H1 (cell line): Measurements from ENCODE around the gene URM1. TPM values are rescaled to one million over a fixed set of nuclear protein-coding genes. Genes with fewer than 3 reads are reported as not detected.

Source experiments
- ASH2L ChIP-seq: fragments of 200-600, 300-600 bp; sonication (generic); IDR thresholded peaks from one replicate; pipeline ENCODE4 v1.7.1; 2017; ENCODE audit warnings: low read length
- CEBPB ChIP-seq: IDR thresholded peaks from 2 replicates; pipeline ENCODE4 v1.6.1; 2012; ENCODE audit warnings: low read depth, low read length
- CHD1 ChIP-seq: IDR thresholded peaks from 2 replicates; pipeline ENCODE4 v1.6.1; 2012; ENCODE audit warnings: low read depth, low read length, improper control_type of control experiment
- CTBP2 ChIP-seq: IDR thresholded peaks from 2 replicates; pipeline ENCODE4 v1.7.0; 2011; ENCODE audit warnings: borderline replicate concordance, mild to moderate bottlenecking, moderate library complexity, mixed read lengths, low read length; ENCODE audit not compliant: insufficient read depth, insufficient read length
- EP300 ChIP-seq, 2 experiments: IDR thresholded peaks; 1 replicate in 1 of 2; 2 replicates in 1 of 2; pipeline ENCODE4 v1.6.1; 2011 to 2012; ENCODE audit warnings: low read depth in 2 of 2, low read length in 2 of 2, mild to moderate bottlenecking in 2 of 2, borderline replicate concordance in 1 of 2, inconsistent platforms in 1 of 2, moderate library complexity in 1 of 2
- FOSL1 ChIP-seq: IDR thresholded peaks from 2 replicates; pipeline ENCODE4 v1.6.1; 2011; ENCODE audit warnings: mild to moderate bottlenecking, low read depth, low read length, moderate library complexity; ENCODE audit not compliant: insufficient read depth
- GABPA ChIP-seq: IDR thresholded peaks from 2 replicates; pipeline ENCODE4 v1.6.1; 2011; ENCODE audit warnings: mild to moderate bottlenecking, low read length, moderate library complexity, borderline replicate concordance; ENCODE audit not compliant: insufficient read depth
- GTF2F1 ChIP-seq: IDR thresholded peaks from 2 replicates; pipeline ENCODE4 v1.6.1; 2012; ENCODE audit warnings: low read depth, low read length, improper control_type of control experiment, borderline replicate concordance
- HDAC2 ChIP-seq, 2 experiments: fragments of 300-600 bp in 1 of 2; sonication (generic) in 1 of 2; IDR thresholded peaks; 2 replicates each; pipeline ENCODE4 v1.6.1; 2011 to 2012; ENCODE audit warnings: low read depth in 2 of 2, low read length in 2 of 2, mild to moderate bottlenecking in 2 of 2, moderate library complexity in 2 of 2, borderline replicate concordance in 1 of 2, inconsistent platforms in 1 of 2
- KDM1A ChIP-seq: fragments of 200-600, 300-600 bp; sonication (generic); IDR thresholded peaks from 2 replicates; pipeline ENCODE4 v1.7.1; 2016; ENCODE audit warnings: mild to moderate bottlenecking, low read length, borderline replicate concordance
- POLR2A ChIP-seq, 2 experiments: IDR thresholded peaks; 1 replicate in 1 of 2; 2 replicates in 1 of 2; pipeline ENCODE4 v1.6.1; 2011; ENCODE audit warnings: low read depth in 2 of 2, low read length in 2 of 2, mild to moderate bottlenecking in 2 of 2; ENCODE audit errors: control extremely low read depth in 1 of 2
- SP4 ChIP-seq: IDR thresholded peaks from 2 replicates; pipeline ENCODE4 v1.6.1; 2012; ENCODE audit warnings: low read length, inconsistent platforms
- SRF ChIP-seq: IDR thresholded peaks from 2 replicates; pipeline ENCODE4 v1.6.1; 2011; ENCODE audit warnings: mild to moderate bottlenecking, low read depth, low read length, moderate library complexity
- SUZ12 ChIP-seq: fragments of 200-600 bp; sonication (generic); IDR thresholded peaks from 2 replicates; pipeline ENCODE4 v1.6.1; 2012; ENCODE audit warnings: mild to moderate bottlenecking, inconsistent platforms, low read length, moderate library complexity, mixed read lengths
- TBP ChIP-seq: IDR thresholded peaks from 2 replicates; pipeline ENCODE4 v1.6.1; 2011; ENCODE audit warnings: low read depth, low read length, improper control_type of control experiment
- TCF12 ChIP-seq: IDR thresholded peaks from 2 replicates; pipeline ENCODE4 v1.6.1; 2011; ENCODE audit warnings: low read depth, mild to moderate bottlenecking, low read length
- TEAD4 ChIP-seq: IDR thresholded peaks from 2 replicates; pipeline ENCODE4 v1.6.1; 2012; ENCODE audit warnings: low read depth, low read length, inconsistent platforms, mixed read lengths
- YY1 ChIP-seq: IDR thresholded peaks from 2 replicates; pipeline ENCODE4 v1.6.1; 2011; ENCODE audit warnings: low read depth, mild to moderate bottlenecking, low read length
- polyA plus RNA-seq, 7 experiments: library from polyadenylated mRNA; depleted of rRNA in 3 of 7; stranded (reverse) in 5 of 7; unstranded in 2 of 7; fragments of >200 nt in 5 of 7; fragments of 200-250 nt in 2 of 7; gene quantifications; 1 replicate in 5 of 7; 2 replicates in 1 of 7; 4 replicates in 1 of 7; pipeline versions ENCODE4 v1.2.1 to v1.2.3, GENCODE V29; 2011 to 2013; ENCODE audit warnings: missing spikeins in 2 of 7, mixed read lengths in 2 of 7
- total RNA-seq: library from RNA; stranded (reverse); fragmentation: NEBNext Ultra II Directional; extraction: Animal tissue kit (Norgen Biotek cat#: 25700); gene quantifications from 2 replicates; pipeline ENCODE4 v1.2.1, GENCODE V29; 2021
- TF ChIP-seq, protein P1 (sequence below): IDR thresholded peaks from 2 replicates; pipeline ENCODE4 v1.6.1; 2012; ENCODE audit warnings: inconsistent platforms

The URM1 gene
- total and polyA plus RNA-seq, 2 of the 8 experiments (the other 6 are each of a cell fraction or from before 2014, with no cell fraction given), result 58.3 to 62.3 TPM

DNA sequence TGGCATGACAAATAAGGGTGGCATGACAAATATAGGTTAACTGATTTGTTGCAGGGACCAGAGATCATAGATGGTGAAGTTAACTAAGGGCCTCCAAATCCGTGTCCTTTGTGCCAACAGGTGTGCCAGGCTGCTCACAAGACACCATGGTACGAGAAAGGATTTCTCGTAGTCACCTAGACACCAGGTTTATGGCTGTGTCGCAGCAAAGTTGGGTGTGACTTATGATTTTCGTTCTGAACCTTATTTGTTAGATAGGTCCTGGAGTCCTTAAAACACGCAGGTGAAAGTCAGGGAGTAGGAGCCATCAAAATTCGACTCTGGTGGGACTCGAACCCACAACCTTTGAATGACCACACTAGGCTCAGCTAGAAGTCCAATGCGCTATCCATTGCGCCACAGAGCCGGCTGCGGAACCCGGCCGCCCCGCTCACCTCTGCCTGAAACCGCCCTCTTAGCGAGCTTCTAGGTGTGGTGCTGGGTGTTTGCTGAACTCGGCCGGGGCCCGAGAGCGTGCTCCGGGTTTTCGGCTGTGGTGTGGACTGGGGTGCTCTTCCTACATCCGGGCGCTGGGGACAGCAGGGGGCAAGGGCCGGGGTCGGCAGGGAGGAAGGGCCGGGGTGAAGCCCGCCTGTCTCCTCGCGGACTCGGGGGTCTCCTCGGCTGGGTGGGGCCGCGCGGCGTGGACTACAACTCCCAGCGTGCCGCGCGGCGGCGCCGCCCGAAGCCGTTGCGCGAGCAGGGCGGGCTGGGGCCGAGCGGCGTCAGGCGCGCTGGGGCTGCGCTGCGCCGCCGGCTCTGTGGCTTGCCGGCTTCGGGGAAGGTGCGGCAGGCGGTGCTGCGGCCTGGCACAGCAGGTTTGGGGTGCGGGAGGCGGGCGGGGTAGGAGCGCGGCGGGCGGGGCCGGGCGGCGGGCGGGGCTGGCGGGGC lies 31.1 kb upstream of the URM1 start, which contains the start of gene SLC27A4 (continued):
- TF ChIP-seq HDAC2 (IDR thresholded peaks at IDR 0.05; ENCODE audit: borderline replicate concordance in 1 of 2, low read depth in 2 of 2, low read length in 2 of 2) (peak in 1 of 2 experiments; percentile 28; a peak in 1 of 4 replicates), CHD1 (no peak), TCF12 (no peak), POLR2A (IDR thresholded peaks at IDR 0.05; ENCODE audit: control extremely low read depth in 1 of 2, low read depth in 2 of 2, low read length in 2 of 2) (peak in 1 of 2 experiments; percentile 75; a peak in 2 of 3 replicates), KDM1A (0 out of 2 replicates have a peak, but pooled peaks have one; percentile 46), TBP (peak; percentile 99), SUZ12 (no peak; the same call in 1 of the 2 replicates), EP300 (IDR thresholded peaks at IDR 0.05; ENCODE audit: borderline replicate concordance in 1 of 2, low read depth in 2 of 2, low read length in 2 of 2) (no peak; a peak in 1 of 3 replicates), CEBPB (peak; percentile 90), TEAD4 (peak; percentile 29; the same call in 1 of the 2 replicates), ASH2L (peak; percentile 99), SRF (no peak), GABPA (no peak), FOSL1 (no peak), CTBP2 (peak; percentile 36), YY1 (peak; percentile 15; the same call in 1 of the 2 replicates), GTF2F1 (no peak), SP4 (no peak)
- TF ChIP-seq, protein P1, sequence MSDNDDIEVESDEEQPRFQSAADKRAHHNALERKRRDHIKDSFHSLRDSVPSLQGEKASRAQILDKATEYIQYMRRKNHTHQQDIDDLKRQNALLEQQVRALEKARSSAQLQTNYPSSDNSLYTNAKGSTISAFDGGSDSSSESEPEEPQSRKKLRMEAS, result peak; percentile 56
